B cell (primary cell): ENCODE data around the gene MSMB.
"Not testable (repeated sequence)": the region's sequence is repeated elsewhere in the genome, so short reads cannot be mapped to it uniquely, and the experiment has no call there.

ENCODE experiments used
- CTCF ChIP-seq: fragments of 200-600 bp; IDR thresholded peaks from one replicate; pipeline ENCODE4 v1.8.0; 2022; ENCODE audit warnings: antibody characterized with exemption, mild to moderate bottlenecking
- EZH2 ChIP-seq: IDR thresholded peaks from 2 replicates; pipeline ENCODE4 v1.6.1; 2012; ENCODE audit warnings: borderline replicate concordance, low read depth, mild to moderate bottlenecking, moderate library complexity, low read length; ENCODE audit not compliant: insufficient read depth, poor library complexity, severe bottlenecking

- not testable (repeated sequence) for TF ChIP-seq CTCF, EZH2
Measured at GRCh38 chr10:45985590-45985989, 60.5 kb downstream of the MSMB start.
